IMR-90 (cell line): ENCODE results near the gene NEIL1. TPM values are rescaled to one million over a fixed set of nuclear protein-coding genes. Genes with fewer than 3 reads are reported as not detected.

Experiments
- ATAC-seq: fragments of 200-7000 bp; cut with Tn5 transposase; 2 replicates; pipeline ENCODE4 v1.9.1; 2020; ENCODE audit warnings: low read depth, mild to moderate bottlenecking, moderate library complexity
- BruUV-seq: library from RNA; stranded (reverse); fragments of 400-500 nt; replicated peaks from 2 replicates; lab custom pipeline; 2021; lab: Mats Ljungman, UMichigan
- CTCF ChIA-PET: fragments of 300-600 bp; formaldehyde crosslinking; extraction: SDS; loops from one replicate; lab custom pipeline; 2021; ENCODE audit warnings: antibody characterized with exemption; lab: Yijun Ruan, JAX
- POLR2A ChIA-PET: fragments of 300-600 bp; sonication (Branson Sonifier 250); formaldehyde crosslinking; loops from one replicate; lab custom pipeline; 2022; ENCODE audit warnings: antibody characterized with exemption; ENCODE audit not compliant: unreplicated experiment; lab: Charles Lee
- DNase-seq: peaks from one replicate; pipeline ENCODE4 v3.0.0; 2013
- H2AFZ ChIP-seq: replicated peaks from 2 replicates; pipeline ENCODE3; 2013; ENCODE audit warnings: low read length, mild to moderate bottlenecking; ENCODE audit not compliant: poor library complexity
- H2AK5ac ChIP-seq: 2 replicates; pipeline ENCODE4 v1.6.1; 2013; ENCODE audit warnings: low read depth, low read length, inconsistent platforms
- H2AK9ac ChIP-seq: replicated peaks from 2 replicates; pipeline ENCODE3; 2013; ENCODE audit warnings: mild to moderate bottlenecking, low read depth, low read length, moderate library complexity; ENCODE audit not compliant: poor library complexity
- H2BK120ac ChIP-seq: 2 replicates; pipeline ENCODE4 v1.6.1; 2013; ENCODE audit warnings: low read depth, low read length, inconsistent platforms
- H2BK15ac ChIP-seq: 3 replicates; pipeline ENCODE4 v1.6.1; 2013; ENCODE audit warnings: low read depth, low read length, inconsistent platforms
- H2BK20ac ChIP-seq: 2 replicates; pipeline ENCODE4 v1.6.1; 2013; ENCODE audit warnings: low read depth, mild to moderate bottlenecking, inconsistent platforms, low read length, moderate library complexity
- H2BK5ac ChIP-seq: 2 replicates; pipeline ENCODE4 v1.6.1; 2013; ENCODE audit warnings: mild to moderate bottlenecking, low read depth, low read length, inconsistent platforms; ENCODE audit not compliant: poor library complexity, severe bottlenecking
- H3K14ac ChIP-seq: replicated peaks from 2 replicates; pipeline ENCODE4 v1.6.1; 2013; ENCODE audit warnings: low read depth, low read length, inconsistent platforms
- H3K18ac ChIP-seq: 2 replicates; pipeline ENCODE4 v1.6.1; 2013; ENCODE audit warnings: low read depth, low read length, control low read depth
- H3K23ac ChIP-seq: 2 replicates; pipeline ENCODE4 v1.6.1; 2013; ENCODE audit warnings: low read depth, low read length, inconsistent platforms
- H3K27ac ChIP-seq: 2 replicates; pipeline ENCODE4 v1.5.1; 2013; ENCODE audit warnings: mild to moderate bottlenecking, control low read depth, low read length; ENCODE audit not compliant: insufficient read depth
- H3K27me3 ChIP-seq: 2 replicates; pipeline ENCODE4 v1.6.1; 2013; ENCODE audit warnings: low read length; ENCODE audit not compliant: control insufficient read depth, insufficient read depth
- H3K36me3 ChIP-seq: 2 replicates; pipeline ENCODE4 v1.6.1; 2013; ENCODE audit warnings: low read length, mixed read lengths; ENCODE audit not compliant: control insufficient read depth, insufficient read depth
- H3K4ac ChIP-seq: 2 replicates; pipeline ENCODE4 v1.6.1; 2013; ENCODE audit warnings: low read depth, low read length, inconsistent platforms
- H3K4me1 ChIP-seq: 2 replicates; pipeline ENCODE4 v1.6.1; 2013; ENCODE audit warnings: low read length, mixed read lengths; ENCODE audit not compliant: control insufficient read depth, insufficient read depth
- H3K4me2 ChIP-seq: 2 replicates; pipeline ENCODE4 v1.6.1; 2013; ENCODE audit warnings: low read depth, mild to moderate bottlenecking, control low read depth, low read length, moderate library complexity
- H3K4me3 ChIP-seq: 2 replicates; pipeline ENCODE4 v1.5.1; 2013; ENCODE audit warnings: low read depth, mild to moderate bottlenecking, control low read depth, low read length, moderate library complexity; ENCODE audit not compliant: insufficient read depth
- H3K56ac ChIP-seq: 2 replicates; pipeline ENCODE4 v1.6.1; 2013; ENCODE audit warnings: low read length, inconsistent platforms; ENCODE audit not compliant: insufficient read depth; ENCODE audit errors: extremely low read depth
- H3K79me1 ChIP-seq, 2 experiments: 2 replicates each; pipeline ENCODE4 v1.6.1; 2013; ENCODE audit warnings: low read length in 2 of 2, inconsistent platforms in 1 of 2, low read depth in 1 of 2
- H3K9ac ChIP-seq: 2 replicates; pipeline ENCODE4 v1.6.1; 2013; ENCODE audit warnings: low read depth, low read length, control low read depth
- H3K9me1 ChIP-seq: 2 replicates; pipeline ENCODE4 v1.6.1; 2013; ENCODE audit warnings: low read length, inconsistent platforms; ENCODE audit not compliant: insufficient read depth
- H3K9me3 ChIP-seq: 2 replicates; pipeline ENCODE4 v1.6.1; 2013; ENCODE audit warnings: low read length; ENCODE audit not compliant: control insufficient read depth, insufficient read depth
- H4K20me1 ChIP-seq: 2 replicates; pipeline ENCODE4 v1.6.1; 2013; ENCODE audit warnings: low read length, inconsistent platforms; ENCODE audit not compliant: insufficient read depth
- H4K5ac ChIP-seq: 2 replicates; pipeline ENCODE4 v1.6.1; 2013; ENCODE audit warnings: mild to moderate bottlenecking, low read depth, low read length, control low read depth
- H4K8ac ChIP-seq, 2 experiments: 2 replicates each; pipeline ENCODE4 v1.6.1; 2013; ENCODE audit warnings: low read depth in 2 of 2, low read length in 2 of 2, control low read depth in 1 of 2, inconsistent platforms in 1 of 2
- H4K91ac ChIP-seq: 2 replicates; pipeline ENCODE4 v1.6.1; 2013; ENCODE audit warnings: low read depth, low read length, inconsistent platforms; ENCODE audit not compliant: insufficient read depth
- BHLHE40 ChIP-seq: fragments of 150-350 bp; IDR thresholded peaks from 2 replicates; pipeline ENCODE4 v1.6.1; 2016; ENCODE audit warnings: mild to moderate bottlenecking, low read depth, low read length
- CEBPB ChIP-seq: IDR thresholded peaks from 2 replicates; pipeline ENCODE4 v1.6.1; 2012; ENCODE audit warnings: low read depth, low read length, improper control_type of control experiment
- ELK1 ChIP-seq: fragments of 150-350 bp; IDR thresholded peaks from 2 replicates; pipeline ENCODE4 v1.6.1; 2016; ENCODE audit warnings: low read depth, mild to moderate bottlenecking, low read length, moderate library complexity, borderline replicate concordance
- FOS ChIP-seq: fragments of 150-350 bp; IDR thresholded peaks from 2 replicates; pipeline ENCODE4 v1.6.1; 2016; ENCODE audit warnings: low read depth, low read length
- MAFK ChIP-seq: IDR thresholded peaks from 2 replicates; pipeline ENCODE4 v1.6.1; 2012; ENCODE audit warnings: low read depth, low read length, improper control_type of control experiment
- MAZ ChIP-seq: IDR thresholded peaks from 2 replicates; pipeline ENCODE4 v1.6.1; 2012; ENCODE audit warnings: low read depth, mild to moderate bottlenecking, low read length, improper control_type of control experiment, moderate library complexity, borderline replicate concordance
- MXI1 ChIP-seq: IDR thresholded peaks from 2 replicates; pipeline ENCODE4 v1.6.1; 2012; ENCODE audit warnings: low read depth, mild to moderate bottlenecking, low read length, moderate library complexity, borderline replicate concordance
- NFE2L2 ChIP-seq: fragments of 150-350 bp; IDR thresholded peaks from 2 replicates; pipeline ENCODE4 v1.6.1; 2016; ENCODE audit warnings: low read depth, mild to moderate bottlenecking, low read length
- POLR2A ChIP-seq: IDR thresholded peaks from 2 replicates; pipeline ENCODE4 v1.6.1; 2012; ENCODE audit warnings: mild to moderate bottlenecking, low read depth, low read length
- RAD21 ChIP-seq: IDR thresholded peaks from 2 replicates; pipeline ENCODE4 v1.6.1; 2012; ENCODE audit warnings: low read length, improper control_type of control experiment
- RFX5 ChIP-seq: IDR thresholded peaks from 2 replicates; pipeline ENCODE4 v1.8.0; 2012; ENCODE audit warnings: low read depth, mild to moderate bottlenecking, low read length, moderate library complexity
- SMC3 ChIP-seq: fragments of 150-350 bp; IDR thresholded peaks from 2 replicates; pipeline ENCODE4 v1.6.1; 2016; ENCODE audit warnings: low read depth, mild to moderate bottlenecking, antibody characterized with exemption, low read length, moderate library complexity
- USF2 ChIP-seq: fragments of 150-350 bp; IDR thresholded peaks from 2 replicates; pipeline ENCODE4 v1.6.1; 2017; ENCODE audit warnings: mild to moderate bottlenecking, antibody characterized with exemption, low read length, low read depth
- WGBS, 2 experiments: methylation state at CpG; one replicate each; pipeline versions ENCODE4 v1.1.5 to v1.1.7; 2013; ENCODE audit warnings: missing lambda C conversion rate in 2 of 2; ENCODE audit not compliant: insufficient read length in 1 of 2; ENCODE audit errors: extremely low coverage in 2 of 2; 5-methylcytosine and 5-hydroxymethylcytosine counted together
- dilution Hi-C: fragments of 300-500 bp; cut with HindIII; formaldehyde crosslinking; loops from one replicate; pipeline ENCODE4 v1.14.3; 2018; ENCODE audit warnings: low sequenced_read_pairs; ENCODE audit not compliant: unreplicated experiment
- in situ Hi-C: fragments of 300-500 bp; cut with MboI; formaldehyde crosslinking; loops from 3 replicates; pipeline ENCODE4 v1.14.3; 2019; ENCODE audit warnings: low sequenced_read_pairs, inconsistent platforms, mixed read lengths
- intact Hi-C: fragments of 100-400 bp; cut with micrococcal nuclease; formaldehyde crosslinking; loops from 2 replicates; pipeline ENCODE4 v1.10.0; 2022
- polyA plus RNA-seq, 3 experiments: library from polyadenylated mRNA; depleted of rRNA; stranded (reverse); fragments of >200 nt; gene quantifications; 2 replicates each; pipeline ENCODE4 v1.2.3, GENCODE V29; 2012; ENCODE audit warnings: low replicate concordance in 1 of 3
- total RNA-seq: library from RNA; depleted of rRNA; stranded (reverse); fragments of >200 nt; gene quantifications from 2 replicates; pipeline ENCODE4 v1.2.3, GENCODE V29; 2012

The NEIL1 gene
- total and polyA plus RNA-seq, 2 of the 4 experiments (the other 2 are of a cell fraction): 1.1 to 3.6 TPM

- Histone ChIP-seq H3K79me1 (peaks cover 0 to 7% of the 10 kb centered on the region in 2 experiments; a peak in 1 of 4 replicates), H4K91ac (no peak overlapping the region), H3K56ac (no peak overlapping the region), H3K14ac (no peak overlapping the region), H3K4me2 (no peak overlapping the region), H2BK20ac (no peak overlapping the region), H3K4me1 (no peaks in the 10 kb centered on the region), H4K5ac (no peak overlapping the region), H3K27ac (no peak overlapping the region), H2BK5ac (no peak overlapping the region), H2AK9ac (no peak overlapping the region), H3K18ac (no peak overlapping the region), H3K23ac (no peak overlapping the region), H3K9me3 (no peaks in the 10 kb centered on the region), H3K36me3 (peaks cover 72% of the 10 kb centered on the region), H2AFZ (no peak overlapping the region), H2AK5ac (no peak overlapping the region), H2BK120ac (no peak overlapping the region), H3K4ac (no peak overlapping the region), H3K9ac (no peak overlapping the region), H3K9me1 (no peaks in the 10 kb centered on the region; the same call in 1 of the 2 replicates), H4K20me1 (peaks cover 2% of the 10 kb centered on the region; the same call in 1 of the 2 replicates), H3K27me3 (no peaks in the 10 kb centered on the region), H4K8ac (no peak overlapping the region), H2BK15ac (no peak overlapping the region), H3K4me3 (no peak overlapping the region)
- ChIA-PET CTCF (no interaction called here), POLR2A (no interaction called here)
- in situ Hi-C loops: no loop called here
- no peak for TF ChIP-seq MXI1
- TF ChIP-seq MAFK: no peak
- TF ChIP-seq RFX5: no peak
- TF ChIP-seq POLR2A: no peak
- no peak for TF ChIP-seq MAZ
- TF ChIP-seq FOS: no peak
- no peak for TF ChIP-seq CEBPB
- TF ChIP-seq RAD21: no peak
- no peak for TF ChIP-seq USF2
- no peak for TF ChIP-seq ELK1
- TF ChIP-seq BHLHE40: no peak
- no peak for TF ChIP-seq SMC3
- TF ChIP-seq NFE2L2: no peak
- 98% methylated on average over 8 of the region's 15 CpGs; no CpG with 5 or more reads in 1 of the 2 experiments for WGBS, 2 experiments
- no TSS peak for BruUV-seq
- no peak for DNase-seq
- no peak for ATAC-seq
- dilution Hi-C loops: no loop called here
- intact Hi-C loops: no loop called here
Observed at GRCh38 chr15:75359537-75360250, 12.9 kb downstream of the NEIL1 start.
